ENCODE measurements around the gene PHEX. TPM values are rescaled to one million over a fixed set of nuclear protein-coding genes. Genes with fewer than 3 reads are reported as not detected.

The PHEX gene
- polyA plus RNA-seq, 3 donors, result 0.03 TPM; not detected in 2

- no peaks in the 10 kb centered on the region for H4K20me1 ChIP-seq (ENCODE audit: insufficient read depth, low read length)
- no peaks in the 10 kb centered on the region for H3K4me1 ChIP-seq (ENCODE audit: control insufficient read depth in 1 of 2, insufficient read depth in 2 of 2, low read length in 2 of 2)
- no peaks in the 10 kb centered on the region for H3K36me3 ChIP-seq (replicated peaks in 1 of 2; ENCODE audit: control insufficient read depth in 1 of 2, insufficient read depth in 2 of 2, low read length in 2 of 2)
- H3K27me3 ChIP-seq (ENCODE audit: control insufficient read depth in 2 of 2, insufficient read depth in 2 of 2, low read length in 2 of 2), result no peaks in the 10 kb centered on the region
- Mint-ChIP-seq H3K36me3 (no peaks in the 10 kb centered on the region), H3K4me3 (no peak overlapping the region), H3K9me3 (peaks cover 0 to 2% (median 0%) of the 10 kb centered on the region in 7 donors), H3K4me1 (no peaks in the 10 kb centered on the region), H3K27me3 (ENCODE audit: low read depth in 3 of 3) (peaks cover 1 to 12% (median 4%) of the 10 kb centered on the region in 3 donors), H3K27ac (no peak overlapping the region)
- 95% methylated on average over 2 of the region's 3 CpGs for WGBS (ENCODE audit: insufficient coverage)
- H3K9ac ChIP-seq (ENCODE audit: insufficient read depth, low read length, poor library complexity, severe bottlenecking), result no peak overlapping the region
- no peak overlapping the region for H3K4me2 ChIP-seq (replicated peaks; ENCODE audit: extremely low read depth, low read length, poor library complexity, severe bottlenecking)
- intact Hi-C loops (cut with micrococcal nuclease), result no loop called here
- no peaks in the 10 kb centered on the region for H3K9me3 ChIP-seq (replicated peaks in 1 of 2; ENCODE audit: control insufficient read depth in 1 of 2, insufficient read depth in 1 of 2, low read length in 2 of 2)
- H3K4me3 ChIP-seq (replicated peaks in 1 of 3; ENCODE audit: low read depth in 2 of 3, low read length in 3 of 3), result no peak overlapping the region
- no peak for DNase-seq
- H3K27ac ChIP-seq (ENCODE audit: low read depth in 1 of 2, low read length in 2 of 2), result no peak overlapping the region
- no peak overlapping the region for H2AFZ ChIP-seq (ENCODE audit: insufficient read depth, low read depth, low read length, poor library complexity, severe bottlenecking)
- TF ChIP-seq CTCF (IDR thresholded peaks at IDR 0.05), result no peak
- H3K79me2 ChIP-seq (ENCODE audit: insufficient read depth, low read length), result no peaks in the 10 kb centered on the region
These were observed 55.0 kb downstream of the PHEX start for GRCh38 chrX:22087011-22087557.

DNA sequence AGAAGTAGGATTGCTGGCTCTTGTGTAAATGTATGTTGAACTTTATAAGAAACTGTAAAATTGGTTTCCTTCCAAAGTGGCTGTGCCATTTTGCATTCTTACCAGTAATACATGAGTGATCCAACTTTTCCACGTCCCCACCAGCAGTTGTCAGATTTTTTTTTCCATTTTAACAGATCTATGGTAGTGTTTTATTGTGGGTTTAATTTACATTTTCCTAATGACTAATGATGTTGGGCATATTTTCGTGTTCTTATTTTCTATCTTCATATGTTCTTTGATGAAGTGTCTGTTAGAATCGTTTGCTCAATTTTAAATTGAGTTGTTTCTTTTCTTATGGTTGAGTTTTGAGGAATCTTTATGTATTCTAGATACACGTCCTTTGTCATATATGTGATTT is 56.2 kb downstream of the PHEX start:
- intact Hi-C loops (cut with micrococcal nuclease), result no loop called here
- H3K4me1 ChIP-seq (ENCODE audit: control insufficient read depth in 1 of 2, insufficient read depth in 2 of 2, low read length in 2 of 2), result no peaks in the 10 kb centered on the region
- Mint-ChIP-seq H3K4me3 (no peak overlapping the region), H3K9me3 (peaks cover 0 to 2% (median 0%) of the 10 kb centered on the region in 7 donors), H3K36me3 (no peaks in the 10 kb centered on the region), H3K27ac (no peak overlapping the region), H3K27me3 (ENCODE audit: low read depth in 3 of 3) (peaks cover 1 to 9% (median 4%) of the 10 kb centered on the region in 3 donors), H3K4me1 (no peaks in the 10 kb centered on the region)
- no peak for DNase-seq
- no peak overlapping the region for H2AFZ ChIP-seq (ENCODE audit: insufficient read depth, low read depth, low read length, poor library complexity, severe bottlenecking)
- H3K27ac ChIP-seq (ENCODE audit: low read depth in 1 of 2, low read length in 2 of 2), result no peak overlapping the region
- no peaks in the 10 kb centered on the region for H3K9me3 ChIP-seq (replicated peaks in 1 of 2; ENCODE audit: control insufficient read depth in 1 of 2, insufficient read depth in 1 of 2, low read length in 2 of 2)
- H3K27me3 ChIP-seq (ENCODE audit: control insufficient read depth in 2 of 2, insufficient read depth in 2 of 2, low read length in 2 of 2), result no peaks in the 10 kb centered on the region
- no peak for TF ChIP-seq CTCF (IDR thresholded peaks at IDR 0.05)
- no CpG with 5 or more reads among the region's 4 CpGs for WGBS (ENCODE audit: insufficient coverage)
- no peaks in the 10 kb centered on the region for H4K20me1 ChIP-seq (ENCODE audit: insufficient read depth, low read length)
- no peaks in the 10 kb centered on the region for H3K36me3 ChIP-seq (replicated peaks in 1 of 2; ENCODE audit: control insufficient read depth in 1 of 2, insufficient read depth in 2 of 2, low read length in 2 of 2)
- H3K9ac ChIP-seq (ENCODE audit: insufficient read depth, low read length, poor library complexity, severe bottlenecking), result no peak overlapping the region
- H3K4me3 ChIP-seq (replicated peaks in 1 of 3; ENCODE audit: low read depth in 2 of 3, low read length in 3 of 3), result no peak overlapping the region
- H3K4me2 ChIP-seq (replicated peaks; ENCODE audit: extremely low read depth, low read length, poor library complexity, severe bottlenecking), result no peak overlapping the region
- no peaks in the 10 kb centered on the region for H3K79me2 ChIP-seq (ENCODE audit: insufficient read depth, low read length)
